Activated naive CD8-positive, alpha-beta T cell treated with anti-CD3 and anti-CD28 coated beads, Interleukin-2, amount 50 U/mL, for 24 hours (primary cell): ENCODE measurements around the gene STARD3.

ENCODE experiments used
- ATAC-seq: fragments of 150-1000 bp; cut with Tn5 transposase; one replicate; pipeline ENCODE4 v1.10.0; 2021
- DNase-seq: peaks from one replicate; pipeline ENCODE4 v3.0.0; 2021
- H3K27ac Mint-ChIP-seq: one replicate; pipeline ENCODE4 v1.8.0; 2021; ENCODE audit warnings: mild to moderate bottlenecking, mixed read lengths
- H3K27me3 Mint-ChIP-seq: one replicate; pipeline ENCODE4 v1.8.0; 2021; ENCODE audit warnings: mixed read lengths
- H3K36me3 Mint-ChIP-seq: one replicate; pipeline ENCODE4 v1.8.0; 2021; ENCODE audit warnings: low read depth, mixed read lengths
- H3K4me1 Mint-ChIP-seq: one replicate; pipeline ENCODE4 v1.8.0; 2021; ENCODE audit warnings: mixed read lengths
- H3K4me3 Mint-ChIP-seq: one replicate; pipeline ENCODE4 v1.8.0; 2021; ENCODE audit warnings: mild to moderate bottlenecking, moderate library complexity, mixed read lengths
- H3K9me3 Mint-ChIP-seq: one replicate; pipeline ENCODE4 v1.8.0; 2021; ENCODE audit warnings: mixed read lengths

The STARD3 gene

GRCh38 chr17:39662551-39663339 lies 25.8 kb downstream of the STARD3 start:
- H3K9me3 Mint-ChIP-seq, result no peaks in the 10 kb centered on the region
- peaks cover 13% of the 10 kb centered on the region for H3K27me3 Mint-ChIP-seq
- no peak overlapping the region for H3K27ac Mint-ChIP-seq
- H3K36me3 Mint-ChIP-seq, result no peaks in the 10 kb centered on the region
- no peak overlapping the region for H3K4me3 Mint-ChIP-seq
- ATAC-seq (no peak), DNase-seq (no peak)
- H3K4me1 Mint-ChIP-seq, result peaks cover 24% of the 10 kb centered on the region

DNA sequence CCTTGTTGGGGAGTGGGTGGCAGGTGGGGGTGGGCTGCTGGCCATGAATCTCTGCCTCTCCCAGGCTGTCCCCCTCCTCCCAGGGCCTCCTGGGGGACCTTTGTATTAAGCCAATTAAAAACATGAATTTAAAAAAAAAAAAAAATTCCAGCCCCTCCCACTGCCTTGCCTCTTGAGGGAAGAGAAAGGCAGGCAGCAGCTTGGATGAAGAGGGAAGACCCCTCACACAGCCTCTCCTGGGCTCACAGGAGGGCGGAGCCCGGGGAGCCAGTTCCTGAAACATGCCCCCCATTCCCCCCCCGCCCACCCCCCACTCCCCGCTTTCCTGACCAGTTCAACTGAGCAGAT lies 26.4 kb downstream of the STARD3 start:
- Mint-ChIP-seq H3K27ac (no peak overlapping the region), H3K27me3 (peaks cover 13% of the 10 kb centered on the region), H3K9me3 (no peaks in the 10 kb centered on the region), H3K36me3 (no peaks in the 10 kb centered on the region), H3K4me3 (no peak overlapping the region), H3K4me1 (peaks cover 22% of the 10 kb centered on the region)
- DNase-seq, result no peak
- ATAC-seq, result no peak

GRCh38 chr17:39663688-39664580 lies 27.0 kb downstream of the STARD3 start:
- H3K9me3 Mint-ChIP-seq, result no peaks in the 10 kb centered on the region
- DNase-seq (no peak), ATAC-seq (no peak)
- H3K27ac Mint-ChIP-seq, result no peak overlapping the region
- H3K4me3 Mint-ChIP-seq, result no peak overlapping the region
- peaks cover 17% of the 10 kb centered on the region for H3K27me3 Mint-ChIP-seq
- H3K36me3 Mint-ChIP-seq, result no peaks in the 10 kb centered on the region
- peaks cover 20% of the 10 kb centered on the region for H3K4me1 Mint-ChIP-seq

DNA sequence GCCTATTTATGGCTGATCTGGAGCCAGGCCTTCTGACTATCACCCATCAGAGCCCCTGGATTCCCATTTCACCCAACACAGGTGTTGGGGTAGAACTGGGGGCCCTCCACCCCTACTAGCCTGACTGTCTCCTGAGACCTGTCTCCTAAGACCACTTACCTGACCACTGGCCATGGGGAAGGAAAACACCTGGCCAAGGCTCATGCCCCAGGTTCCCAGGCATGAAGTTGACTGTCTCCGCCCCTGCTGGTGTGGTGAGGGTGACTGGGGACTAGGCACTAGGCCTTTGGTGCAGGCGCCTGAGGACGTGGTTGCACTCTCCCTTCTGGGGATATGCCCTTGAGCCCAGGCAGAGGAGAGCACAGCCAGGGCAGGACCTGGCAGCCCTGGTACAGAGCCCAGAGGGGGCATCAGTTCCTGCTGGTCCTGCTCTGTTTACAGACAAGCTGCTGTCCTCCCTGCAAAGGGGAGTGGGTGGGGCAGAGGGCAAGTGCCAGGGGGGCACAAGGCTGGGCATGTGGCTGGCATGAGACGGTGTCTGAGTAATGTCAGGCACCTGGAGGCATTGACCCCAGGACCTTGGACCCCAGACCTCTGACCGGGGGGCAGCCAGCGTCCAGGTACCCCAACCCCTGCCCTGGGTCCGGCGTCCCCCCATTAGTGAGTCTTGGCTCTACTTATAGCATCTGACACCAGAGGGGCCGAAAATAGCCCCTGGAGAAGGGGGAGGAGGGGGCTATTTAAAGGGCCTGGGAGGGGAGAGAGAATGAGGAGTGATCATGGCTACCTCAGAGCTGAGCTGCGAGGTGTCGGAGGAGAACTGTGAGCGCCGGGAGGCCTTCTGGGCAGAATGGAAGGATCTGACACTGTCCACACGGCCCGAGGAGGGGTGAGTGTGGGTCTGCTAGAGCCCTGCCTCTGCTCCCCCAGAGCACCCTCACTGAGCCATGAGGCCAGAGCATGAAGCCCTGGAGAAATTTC lies 27.9 kb downstream of the STARD3 start, which contains the start of gene TCAP:
TCAP (plus strand) TSS at position 769 of the 981 bp plus-strand sequence; CDS start at position 780, 11 bp downstream.
- H3K27me3 Mint-ChIP-seq, result peaks cover 19% of the 10 kb centered on the region
- ATAC-seq (no peak), DNase-seq (no peak)
- H3K9me3 Mint-ChIP-seq, result no peaks in the 10 kb centered on the region
- peaks cover 12% of the 10 kb centered on the region for H3K4me1 Mint-ChIP-seq
- H3K4me3 Mint-ChIP-seq, result no peak within 1 kb of the TSS
- H3K36me3 Mint-ChIP-seq, result no peaks in the 10 kb centered on the region
- H3K27ac Mint-ChIP-seq, result no peak within 1 kb of the TSS

GRCh38 chr17:39665642-39666224 lies 28.8 kb downstream of the STARD3 start:
- H3K36me3 Mint-ChIP-seq, result no peaks in the 10 kb centered on the region
- no peak overlapping the region for H3K4me3 Mint-ChIP-seq
- H3K4me1 Mint-ChIP-seq, result peaks cover 10% of the 10 kb centered on the region
- H3K9me3 Mint-ChIP-seq, result no peaks in the 10 kb centered on the region
- H3K27me3 Mint-ChIP-seq, result peaks cover 20% of the 10 kb centered on the region
- DNase-seq, result no peak
- no peak for ATAC-seq
- no peak overlapping the region for H3K27ac Mint-ChIP-seq

DNA sequence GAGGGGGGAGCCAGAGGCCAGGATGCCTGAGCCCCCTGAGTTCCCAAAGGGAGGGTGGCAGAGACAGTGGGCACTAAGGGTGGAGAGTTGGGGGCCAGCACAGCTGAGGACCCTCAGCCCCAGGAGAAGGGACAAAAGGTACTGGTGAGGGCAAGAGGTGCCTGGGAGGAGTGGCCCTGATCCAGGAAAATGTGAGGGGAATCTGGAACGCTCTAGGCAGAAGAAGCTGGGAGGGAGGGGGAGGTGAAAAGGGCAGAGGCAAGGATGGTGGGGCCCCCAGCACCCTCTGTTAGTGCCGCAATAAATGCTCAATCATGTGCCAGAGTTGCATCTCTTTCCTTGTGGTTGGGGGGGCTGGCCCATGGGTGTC lies 29.3 kb downstream of the STARD3 start:
- H3K27me3 Mint-ChIP-seq, result peaks cover 20% of the 10 kb centered on the region
- ATAC-seq (no peak), DNase-seq (no peak)
- no peak overlapping the region for H3K4me3 Mint-ChIP-seq
- no peak overlapping the region for H3K27ac Mint-ChIP-seq
- peaks cover 10% of the 10 kb centered on the region for H3K4me1 Mint-ChIP-seq
- H3K9me3 Mint-ChIP-seq, result no peaks in the 10 kb centered on the region
- H3K36me3 Mint-ChIP-seq, result no peaks in the 10 kb centered on the region

GRCh38 chr17:39666601-39667261 lies 29.8 kb downstream of the STARD3 start:
- H3K4me1 Mint-ChIP-seq, result peaks cover 11% of the 10 kb centered on the region

GRCh38 chr17:39667262-39667944 lies 30.5 kb downstream of the STARD3 start:
- DNase-seq, result no peak
- Mint-ChIP-seq H3K4me3 (no peak overlapping the region), H3K27me3 (peaks cover 20% of the 10 kb centered on the region), H3K9me3 (no peaks in the 10 kb centered on the region), H3K36me3 (no peaks in the 10 kb centered on the region), H3K27ac (no peak overlapping the region), H3K4me1 (peaks cover 16% of the 10 kb centered on the region)
- ATAC-seq, result no peak

More at GRCh38 chr17:39666601-39667261, 29.8 kb downstream of the STARD3 start:
- H3K4me3 Mint-ChIP-seq, result no peak overlapping the region
- no peaks in the 10 kb centered on the region for H3K9me3 Mint-ChIP-seq
- H3K27ac Mint-ChIP-seq, result no peak overlapping the region
- ATAC-seq, result no peak
- no peak for DNase-seq
- peaks cover 20% of the 10 kb centered on the region for H3K27me3 Mint-ChIP-seq
- no peaks in the 10 kb centered on the region for H3K36me3 Mint-ChIP-seq

GRCh38 chr17:39667945-39668924 lies 31.3 kb downstream of the STARD3 start, which contains the start of gene PNMT:
TSS of gene PNMT (plus strand) at chr17:39668453. CDS start at chr17:39668476, 23 bp downstream.
- Mint-ChIP-seq H3K27ac (no peak within 1 kb of the TSS), H3K4me1 (peaks cover 16% of the 10 kb centered on the region), H3K36me3 (no peaks in the 10 kb centered on the region), H3K27me3 (peaks cover 20% of the 10 kb centered on the region), H3K4me3 (peak within 1 kb of the TSS; percentile 48), H3K9me3 (no peaks in the 10 kb centered on the region)
- ATAC-seq (peak; percentile 71), DNase-seq (peak; percentile 82)

GRCh38 chr17:39669897-39670735 lies 33.2 kb downstream of the STARD3 start:
- Mint-ChIP-seq H3K27me3 (peaks cover 20% of the 10 kb centered on the region), H3K9me3 (no peaks in the 10 kb centered on the region), H3K36me3 (no peaks in the 10 kb centered on the region), H3K4me3 (no peak overlapping the region), H3K27ac (no peak overlapping the region), H3K4me1 (peaks cover 14% of the 10 kb centered on the region)
- ATAC-seq, result no peak
- no peak for DNase-seq

GRCh38 chr17:39670746-39671145 lies 33.8 kb downstream of the STARD3 start:
- ATAC-seq (no peak), DNase-seq (no peak)
- H3K27me3 Mint-ChIP-seq, result peaks cover 19% of the 10 kb centered on the region
- H3K4me3 Mint-ChIP-seq, result no peak overlapping the region
- H3K4me1 Mint-ChIP-seq, result peaks cover 20% of the 10 kb centered on the region
- H3K36me3 Mint-ChIP-seq, result no peaks in the 10 kb centered on the region
- no peak overlapping the region for H3K27ac Mint-ChIP-seq
- H3K9me3 Mint-ChIP-seq, result no peaks in the 10 kb centered on the region
